ENCODE data around the gene SUCNR1.
"Not testable (repeated sequence)": the region's sequence is repeated elsewhere in the genome, so short reads cannot be mapped to it uniquely, and the experiment has no call there.

The SUCNR1 gene

GRCh38 chr3:151900884-151901643, 27.6 kb downstream of the SUCNR1 start:
- no peak for DNase-seq (ENCODE audit: low read depth in 2 of 2)

GRCh38 chr3:151901644-151902285, 28.3 kb downstream of the SUCNR1 start:
- no peak for DNase-seq (ENCODE audit: low read depth in 2 of 2)

- DNase-seq (ENCODE audit: low read depth in 2 of 2) = peak in 1 of 2 experiments; percentile 17
Observed at GRCh38 chr3:151903501-151903991, 30.1 kb downstream of the SUCNR1 start.

GRCh38 chr3:151905647-151906046, 32.2 kb downstream of the SUCNR1 start:
- no peak for DNase-seq (ENCODE audit: low read depth in 2 of 2)

- no peak for DNase-seq (ENCODE audit: low read depth in 2 of 2)
Observed at GRCh38 chr3:151906751-151907150, 33.3 kb downstream of the SUCNR1 start.

GRCh38 chr3:151908399-151908798, 35.0 kb downstream of the SUCNR1 start:
- DNase-seq (ENCODE audit: low read depth in 2 of 2) = no peak

GRCh38 chr3:151909681-151910405, 36.4 kb downstream of the SUCNR1 start:
- DNase-seq (ENCODE audit: low read depth in 2 of 2) = peak in 1 of 2 experiments; percentile 40

GRCh38 chr3:151911462-151911861, 38.0 kb downstream of the SUCNR1 start:
- no peak for DNase-seq (ENCODE audit: low read depth in 2 of 2)

GRCh38 chr3:151912028-151912427, 38.6 kb downstream of the SUCNR1 start:
- peak in 1 of 2 experiments; percentile 37 for DNase-seq (ENCODE audit: low read depth in 2 of 2)

- no peak for DNase-seq (ENCODE audit: low read depth in 2 of 2)
Observed at GRCh38 chr3:151916781-151917180, 43.3 kb downstream of the SUCNR1 start.

GRCh38 chr3:151918253-151919029, 45.0 kb downstream of the SUCNR1 start:
- DNase-seq (ENCODE audit: low read depth in 2 of 2) = peak in 1 of 2 experiments; percentile 40

- no peak for DNase-seq (ENCODE audit: low read depth in 2 of 2)
Observed at GRCh38 chr3:151919030-151919328, 45.5 kb downstream of the SUCNR1 start.

- DNase-seq (ENCODE audit: low read depth in 2 of 2) = no peak
Observed at GRCh38 chr3:151919446-151919845, 46.0 kb downstream of the SUCNR1 start.

- peak; percentile 59 to 64 for DNase-seq (ENCODE audit: low read depth in 2 of 2)
Observed at GRCh38 chr3:151923901-151924300, 50.5 kb downstream of the SUCNR1 start.

- DNase-seq (ENCODE audit: low read depth in 2 of 2) = no peak
Observed at GRCh38 chr3:151924753-151925152, 51.3 kb downstream of the SUCNR1 start.

- DNase-seq (ENCODE audit: low read depth in 2 of 2) = no peak
Observed at GRCh38 chr3:151925419-151925818, 52.0 kb downstream of the SUCNR1 start.

- peak in 1 of 2 experiments; percentile 51 for DNase-seq (ENCODE audit: low read depth in 2 of 2)
Observed at GRCh38 chr3:151925876-151926275, 52.4 kb downstream of the SUCNR1 start.

GRCh38 chr3:151926956-151927355, 53.5 kb downstream of the SUCNR1 start:
- DNase-seq (ENCODE audit: low read depth in 2 of 2) = peak in 1 of 2 experiments; percentile 30

GRCh38 chr3:151927915-151928525, 54.6 kb downstream of the SUCNR1 start:
- DNase-seq (ENCODE audit: low read depth in 2 of 2) = not testable (repeated sequence)

- no peak for DNase-seq (ENCODE audit: low read depth in 2 of 2)
Observed at GRCh38 chr3:151931171-151931570, 57.7 kb downstream of the SUCNR1 start.

- DNase-seq (ENCODE audit: low read depth in 2 of 2) = peak in 1 of 2 experiments; percentile 20
Observed at GRCh38 chr3:151933234-151933853, 59.9 kb downstream of the SUCNR1 start.
